H1 (cell line): ENCODE measurements around the gene PEX14. TPM values are rescaled to one million over a fixed set of nuclear protein-coding genes. Genes with fewer than 3 reads are reported as not detected.
A peak's percentile ranks its signal among the peaks of the same experiment; 100 is the strongest.

Source experiments
- CTCF ChIA-PET: fragments of 300-600 bp; sonication (Branson Sonifier 250); formaldehyde crosslinking; loops from one replicate; lab custom pipeline; 2021; ENCODE audit not compliant: partially characterized antibody; lab: Charles Lee
- POLR2A ChIA-PET: fragments of 300-600 bp; sonication (Branson Sonifier 250); formaldehyde crosslinking; loops from one replicate; lab custom pipeline; 2021; ENCODE audit warnings: inconsistent platforms; ENCODE audit not compliant: partially characterized antibody; lab: Charles Lee
- DNase-seq, 2 experiments: peaks; one replicate each; pipeline versions ENCODE4 v3.0.0 to v3.0.0-alpha.2; 2010 to 2022; ENCODE audit warnings: low spot score in 2 of 2, low read depth in 1 of 2, mixed read lengths in 1 of 2
- FAIRE-seq: peaks from 2 replicates; lab custom pipeline; 2011; peaks lifted over from hg19 to GRCh38; lab: Jason Lieb, UNC
- H2AFZ ChIP-seq: 2 replicates; pipeline ENCODE4 v1.8.1; 2012; ENCODE audit warnings: low read length, inconsistent platforms
- H2AK5ac ChIP-seq: 2 replicates; pipeline ENCODE4 v1.6.1; 2013; ENCODE audit warnings: low read depth, low read length
- H2BK120ac ChIP-seq: replicated peaks from 2 replicates; pipeline ENCODE3; 2013; ENCODE audit warnings: low read depth, low read length, inconsistent platforms
- H2BK12ac ChIP-seq: 2 replicates; pipeline ENCODE4 v1.6.1; 2013; ENCODE audit warnings: low read depth, low read length
- H2BK15ac ChIP-seq: 2 replicates; pipeline ENCODE4 v1.6.1; 2013; ENCODE audit warnings: low read length
- H2BK20ac ChIP-seq: 2 replicates; pipeline ENCODE4 v1.6.1; 2013; ENCODE audit warnings: low read length
- H2BK5ac ChIP-seq: 2 replicates; pipeline ENCODE4 v1.6.1; 2013; ENCODE audit warnings: low read depth, low read length
- H3K14ac ChIP-seq: 2 replicates; pipeline ENCODE4 v1.6.1; 2013; ENCODE audit warnings: inconsistent platforms; ENCODE audit not compliant: insufficient read length
- H3K18ac ChIP-seq: 2 replicates; pipeline ENCODE4 v1.6.1; 2013; ENCODE audit warnings: low read length; ENCODE audit errors: extremely low read depth
- H3K23ac ChIP-seq: 2 replicates; pipeline ENCODE4 v1.6.1; 2013; ENCODE audit warnings: inconsistent platforms; ENCODE audit not compliant: insufficient read length
- H3K23me2 ChIP-seq: 2 replicates; pipeline ENCODE4 v1.6.1; 2013; ENCODE audit warnings: low read depth, low read length
- H3K27ac ChIP-seq: 2 replicates; pipeline ENCODE4 v1.6.1; 2011; ENCODE audit warnings: low read depth, low read length, inconsistent platforms
- H3K27me3 ChIP-seq, 4 experiments: replicated peaks in 1 of 4; 1 replicate in 1 of 4; 2 replicates in 3 of 4; pipeline versions ENCODE4 v1.6.1 to v1.8.1; 2011 to 2013; ENCODE audit warnings: low read length in 3 of 4, mild to moderate bottlenecking in 3 of 4, inconsistent platforms in 2 of 4, mixed read lengths in 2 of 4, moderate library complexity in 1 of 4; ENCODE audit not compliant: control insufficient read depth in 3 of 4, insufficient read depth in 3 of 4; ENCODE audit errors: extremely low read depth in 1 of 4
- H3K36me3 ChIP-seq, 4 experiments: 2 replicates each; pipeline versions ENCODE4 v1.6.1 to v1.8.1; 2011 to 2013; ENCODE audit warnings: mild to moderate bottlenecking in 4 of 4, low read length in 3 of 4, moderate library complexity in 2 of 4, control low read depth in 1 of 4, inconsistent platforms in 1 of 4; ENCODE audit not compliant: insufficient read depth in 4 of 4, control insufficient read depth in 2 of 4
- H3K4ac ChIP-seq: replicated peaks from 2 replicates; pipeline ENCODE3; 2013; ENCODE audit warnings: low read length, low read depth, mixed read lengths, inconsistent platforms; ENCODE audit not compliant: insufficient read length
- H3K4me1 ChIP-seq, 4 experiments: replicated peaks in 1 of 4; 1 replicate in 1 of 4; 2 replicates in 3 of 4; pipeline versions ENCODE4 v1.6.1 to v1.8.1; 2011 to 2013; ENCODE audit warnings: low read length in 3 of 4, inconsistent platforms in 2 of 4, mixed read lengths in 1 of 4; ENCODE audit not compliant: insufficient read depth in 4 of 4, control insufficient read depth in 3 of 4
- H3K4me2 ChIP-seq, 2 experiments: 2 replicates each; pipeline versions ENCODE4 v1.6.1 to v1.8.1; 2011 to 2013; ENCODE audit warnings: low read depth in 2 of 2, low read length in 2 of 2, control low read depth in 1 of 2, inconsistent platforms in 1 of 2, mild to moderate bottlenecking in 1 of 2; ENCODE audit not compliant: insufficient read depth in 1 of 2
- H3K4me3 ChIP-seq, 4 experiments: fragments of 200-600, 300-600 bp in 1 of 4; sonication (generic), shearing (Covaris generic), sonication (Bioruptor Twin) in 1 of 4; 2 replicates each; pipeline versions ENCODE4 v1.5.1 to v1.8.1; 2011 to 2016; ENCODE audit warnings: low read length in 4 of 4, low read depth in 3 of 4, control low read depth in 2 of 4, inconsistent platforms in 2 of 4, mild to moderate bottlenecking in 2 of 4, mixed read lengths in 1 of 4, moderate library complexity in 1 of 4; ENCODE audit not compliant: insufficient read depth in 2 of 4; ENCODE audit errors: extremely low read depth in 1 of 4
- H3K56ac ChIP-seq: replicated peaks from 2 replicates; pipeline ENCODE3; 2013; ENCODE audit warnings: low read depth, mild to moderate bottlenecking, mixed read lengths, low read length, inconsistent platforms; ENCODE audit not compliant: insufficient read length
- H3K79me1 ChIP-seq: 2 replicates; pipeline ENCODE4 v1.6.1; 2013; ENCODE audit warnings: low read depth, low read length, control low read depth
- H3K79me2 ChIP-seq, 2 experiments: 2 replicates each; pipeline versions ENCODE4 v1.6.1 to v1.8.1; 2012 to 2013; ENCODE audit warnings: low read length in 2 of 2, mild to moderate bottlenecking in 2 of 2, inconsistent platforms in 1 of 2; ENCODE audit not compliant: insufficient read depth in 2 of 2, control insufficient read depth in 1 of 2
- H3K9ac ChIP-seq, 4 experiments: replicated peaks in 1 of 4; 1 replicate in 1 of 4; 2 replicates in 3 of 4; pipeline versions ENCODE4 v1.6.1 to v1.8.1; 2011 to 2013; ENCODE audit warnings: low read depth in 3 of 4, low read length in 3 of 4, control low read depth in 2 of 4, mild to moderate bottlenecking in 2 of 4, moderate library complexity in 2 of 4, inconsistent platforms in 1 of 4; ENCODE audit errors: extremely low read depth in 1 of 4
- H3K9me3 ChIP-seq, 2 experiments: 2 replicates each; pipeline versions ENCODE4 v1.6.1 to v1.8.1; 2012 to 2013; ENCODE audit warnings: mild to moderate bottlenecking in 2 of 2, moderate library complexity in 2 of 2, control low read depth in 1 of 2, inconsistent platforms in 1 of 2, low read depth in 1 of 2, low read length in 1 of 2, mixed read lengths in 1 of 2; ENCODE audit not compliant: insufficient read depth in 2 of 2
- H4K20me1 ChIP-seq, 2 experiments: replicated peaks in 1 of 2; 2 replicates each; pipeline versions ENCODE3 to v1.8.1; 2011 to 2013; ENCODE audit warnings: inconsistent platforms in 2 of 2, low read length in 2 of 2, mild to moderate bottlenecking in 1 of 2; ENCODE audit not compliant: insufficient read depth in 2 of 2, control insufficient read depth in 1 of 2
- H4K5ac ChIP-seq: 2 replicates; pipeline ENCODE4 v1.6.1; 2013; ENCODE audit warnings: low read length, low read depth, mixed read lengths, inconsistent platforms; ENCODE audit not compliant: insufficient read length
- H4K8ac ChIP-seq: 2 replicates; pipeline ENCODE4 v1.8.0; 2013; ENCODE audit warnings: mild to moderate bottlenecking, moderate library complexity, low read length, inconsistent platforms; ENCODE audit not compliant: insufficient read depth; ENCODE audit errors: extremely low read depth
- H4K91ac ChIP-seq: replicated peaks from 2 replicates; pipeline ENCODE3; 2013; ENCODE audit warnings: low read length, mixed read lengths, inconsistent platforms; ENCODE audit not compliant: insufficient read length
- CREB1 ChIP-seq: IDR thresholded peaks from 2 replicates; pipeline ENCODE4 v1.6.1; 2012; ENCODE audit warnings: inconsistent platforms
- KDM1A ChIP-seq: fragments of 200-600, 300-600 bp; sonication (generic); IDR thresholded peaks from 2 replicates; pipeline ENCODE4 v1.7.1; 2016; ENCODE audit warnings: mild to moderate bottlenecking, low read length, borderline replicate concordance
- POLR2A ChIP-seq, 2 experiments: IDR thresholded peaks; 1 replicate in 1 of 2; 2 replicates in 1 of 2; pipeline ENCODE4 v1.6.1; 2011; ENCODE audit warnings: low read depth in 2 of 2, low read length in 2 of 2, mild to moderate bottlenecking in 2 of 2; ENCODE audit errors: control extremely low read depth in 1 of 2
- WGBS, 2 experiments: shearing (Covaris generic) in 1 of 2; methylation state at CpG; one replicate each; pipeline versions ENCODE4 v1.1.6 to v1.1.7; 2013 to 2015; ENCODE audit warnings: low lambda C conversion rate in 2 of 2, mixed read lengths in 2 of 2, inconsistent platforms in 1 of 2, low coverage in 1 of 2, missing lambda C conversion rate in 1 of 2; ENCODE audit not compliant: insufficient replicate concordance in 2 of 2, insufficient coverage in 1 of 2, insufficient read length in 1 of 2; ENCODE audit errors: extremely low coverage in 1 of 2, missing lambda C conversion rate in 1 of 2; 5-methylcytosine and 5-hydroxymethylcytosine counted together
- polyA plus RNA-seq, 7 experiments: library from polyadenylated mRNA; depleted of rRNA in 3 of 7; stranded (reverse) in 5 of 7; unstranded in 2 of 7; fragments of >200 nt in 5 of 7; fragments of 200-250 nt in 2 of 7; gene quantifications; 1 replicate in 5 of 7; 2 replicates in 1 of 7; 4 replicates in 1 of 7; pipeline versions ENCODE4 v1.2.1 to v1.2.3, GENCODE V29; 2011 to 2013; ENCODE audit warnings: missing spikeins in 2 of 7, mixed read lengths in 2 of 7
- total RNA-seq: library from RNA; stranded (reverse); fragmentation: NEBNext Ultra II Directional; extraction: Animal tissue kit (Norgen Biotek cat#: 25700); gene quantifications from 2 replicates; pipeline ENCODE4 v1.2.1, GENCODE V29; 2021

The PEX14 gene
- total and polyA plus RNA-seq, 2 of the 8 experiments (the other 6 are each of a cell fraction or from before 2014, with no cell fraction given), result 13.0 to 19.8 TPM

DNA sequence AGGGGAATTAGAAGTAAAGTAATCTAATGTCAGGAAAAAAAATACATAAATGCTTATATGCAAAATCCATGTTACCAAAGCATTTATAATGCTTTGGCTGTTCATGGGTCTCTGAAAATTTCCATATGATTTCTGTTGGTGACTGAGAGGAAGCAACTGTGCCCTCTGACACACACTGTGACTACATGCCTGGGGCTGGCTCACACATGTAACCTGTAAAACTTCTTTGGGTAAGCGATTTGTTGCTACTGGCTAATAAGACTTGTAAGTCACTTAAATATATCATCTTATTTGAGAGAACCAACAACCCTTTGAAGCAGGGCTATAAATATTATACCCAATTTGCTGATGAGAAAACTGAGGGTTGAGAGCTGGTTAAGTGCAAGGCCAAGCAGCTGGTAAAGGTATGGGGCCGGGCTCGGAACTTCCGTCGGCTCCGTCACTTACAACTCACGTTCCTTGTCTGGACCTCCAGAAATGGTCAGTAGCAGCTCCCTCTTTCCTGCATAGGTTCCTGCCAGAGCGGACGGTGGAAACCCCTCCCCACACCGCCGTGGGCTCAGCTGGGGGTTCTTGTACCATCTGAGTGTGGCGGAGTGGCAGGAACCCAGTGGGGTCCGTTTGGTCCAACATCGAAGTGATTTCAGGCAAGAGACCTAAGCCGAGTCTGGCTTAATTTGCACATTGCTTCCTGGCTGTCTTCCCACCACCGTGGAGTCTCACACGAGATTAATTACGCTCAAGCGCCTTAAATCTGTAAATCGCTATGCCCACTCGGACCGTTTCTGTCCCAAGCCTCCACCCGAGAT is 3.1 kb upstream of the PEX14 start:
- H3K23ac ChIP-seq, result no peak overlapping the region
- peaks cover 9% of the 10 kb centered on the region for H3K23me2 ChIP-seq
- no peak overlapping the region for H2AK5ac ChIP-seq
- peak; percentile 13 to 69; a peak in 2 of 3 replicates for TF ChIP-seq POLR2A (IDR thresholded peaks at IDR 0.05; ENCODE audit: control extremely low read depth in 1 of 2, low read depth in 2 of 2, low read length in 2 of 2)
- peak; percentile 96 for TF ChIP-seq KDM1A
- TF ChIP-seq CREB1, result no peak
- H3K9me3 ChIP-seq, result no peaks in the 10 kb centered on the region
- WGBS, 2 experiments, result 7% methylated on average over 23 of the region's 23 CpGs; no CpG with 5 or more reads in 1 of the 2 experiments
- no peaks in the 10 kb centered on the region; a peak in 3 of 7 replicates for H3K4me1 ChIP-seq
- peak overlapping the region; percentile 97 for H3K18ac ChIP-seq
- H3K14ac ChIP-seq, result no peak overlapping the region
- peaks cover 5 to 28% (median 23%) of the 10 kb centered on the region in 4 experiments for H3K36me3 ChIP-seq
- peak overlapping the region; percentile 17 for H4K91ac ChIP-seq
- DNase-seq (peak in 1 of 2 experiments; percentile 58), FAIRE-seq (no peak)
- H4K20me1 ChIP-seq, result peaks cover 2 to 7% of the 10 kb centered on the region in 2 experiments
- H3K4me3 ChIP-seq, result peak overlapping the region; percentile 77 to 91 (median 87)
- no peak overlapping the region for H2BK20ac ChIP-seq
- H4K8ac ChIP-seq, result peak overlapping the region; percentile 83
- no peak overlapping the region for H3K56ac ChIP-seq
- H2BK120ac ChIP-seq, result no peak overlapping the region
- no peak overlapping the region for H3K27ac ChIP-seq
- CTCF ChIA-PET, result interaction anchor here (1.2 to 1.3 kb wide), 2 partner anchors 22 to 43 kb away, joined by 4 to 5 read pairs; no protein-coding TSS in a partner anchor
- peak overlapping the region; percentile 77 for H2BK5ac ChIP-seq
- H3K79me1 ChIP-seq, result peaks cover 5% of the 10 kb centered on the region; the same call in 1 of the 2 replicates
- H4K5ac ChIP-seq, result peak overlapping the region; percentile 57
- peaks cover 4 to 28% of the 10 kb centered on the region in 2 experiments; a peak in 3 of 4 replicates for H3K79me2 ChIP-seq
- POLR2A ChIA-PET, result interaction anchor here (0.6 to 5.1 kb wide), 10 partner anchors 9 to 138 kb away, joined by 3 to 67 read pairs (median 4); partner anchors contain the start of gene CENPS
- no peak overlapping the region; the same call in 1 of the 2 replicates for H2BK12ac ChIP-seq
- peak overlapping the region; percentile 39 for H3K4ac ChIP-seq
- H3K27me3 ChIP-seq, result no peaks in the 10 kb centered on the region
- H2BK15ac ChIP-seq, result no peak overlapping the region
- H3K4me2 ChIP-seq, result peak overlapping the region; percentile 80 to 82
- peak overlapping the region; percentile 22; the same call in 1 of the 2 replicates for H2AFZ ChIP-seq
- H3K9ac ChIP-seq, result peak overlapping the region; percentile 59 to 75 (median 70)
